ENCODE measurements around the gene MMP24OS.

- TF ChIP-seq POLR2A (IDR thresholded peaks at IDR 0.05) (no peak), CTCF (IDR thresholded peaks at IDR 0.05) (peak; percentile 23 to 49 (median 46))
These were observed 29.1 kb upstream of the MMP24OS start for GRCh38 chr20:35306931-35307517.
